GM18526 (cell line): ENCODE measurements around the gene ETFRF1.

Experiments used
- POLR2A ChIP-seq: IDR thresholded peaks from 3 replicates; pipeline ENCODE4 v1.6.1; 2011; ENCODE audit not compliant: insufficient read length; ENCODE audit errors: extremely low read depth

The ETFRF1 gene

GRCh38 chr12:25200703-25201102 lies 5.7 kb downstream of the ETFRF1 start:
- TF ChIP-seq POLR2A = no peak

DNA sequence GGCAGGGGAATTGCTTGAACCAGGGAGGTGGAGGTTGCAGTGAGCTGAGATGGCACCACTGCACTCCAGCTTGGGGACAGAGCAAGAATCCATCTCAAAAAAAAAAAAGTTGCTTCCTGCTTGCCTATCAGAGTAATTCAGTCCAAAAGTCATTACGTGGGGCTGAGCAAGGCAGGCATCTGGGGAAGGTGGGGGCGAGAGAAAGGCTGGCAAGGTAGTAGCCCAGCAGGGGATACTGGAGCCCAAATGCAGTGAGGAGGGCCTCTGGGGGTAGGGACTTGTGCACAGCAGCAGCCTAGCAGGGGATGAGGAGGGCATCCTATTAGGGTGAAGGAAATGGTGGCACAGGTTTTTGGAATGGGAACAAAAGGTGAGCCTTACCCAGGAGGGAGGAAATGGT lies 7.1 kb downstream of the ETFRF1 start:
- TF ChIP-seq POLR2A = no peak

GRCh38 chr12:25207411-25207810 lies 12.4 kb downstream of the ETFRF1 start:
- TF ChIP-seq POLR2A = no peak

GRCh38 chr12:25207846-25208245 lies 12.8 kb downstream of the ETFRF1 start:
- TF ChIP-seq POLR2A = no peak

GRCh38 chr12:25208554-25208953 lies 13.5 kb downstream of the ETFRF1 start:
- no peak for TF ChIP-seq POLR2A

GRCh38 chr12:25213338-25213737 lies 18.3 kb downstream of the ETFRF1 start:
- TF ChIP-seq POLR2A = no peak

- TF ChIP-seq POLR2A = no peak
Observed at GRCh38 chr12:25236190-25236589, 41.2 kb downstream of the ETFRF1 start.

- no peak for TF ChIP-seq POLR2A
Observed at GRCh38 chr12:25236626-25237025, 41.6 kb downstream of the ETFRF1 start.

- no peak for TF ChIP-seq POLR2A
Observed at GRCh38 chr12:25241167-25242020, 46.4 kb downstream of the ETFRF1 start.

DNA sequence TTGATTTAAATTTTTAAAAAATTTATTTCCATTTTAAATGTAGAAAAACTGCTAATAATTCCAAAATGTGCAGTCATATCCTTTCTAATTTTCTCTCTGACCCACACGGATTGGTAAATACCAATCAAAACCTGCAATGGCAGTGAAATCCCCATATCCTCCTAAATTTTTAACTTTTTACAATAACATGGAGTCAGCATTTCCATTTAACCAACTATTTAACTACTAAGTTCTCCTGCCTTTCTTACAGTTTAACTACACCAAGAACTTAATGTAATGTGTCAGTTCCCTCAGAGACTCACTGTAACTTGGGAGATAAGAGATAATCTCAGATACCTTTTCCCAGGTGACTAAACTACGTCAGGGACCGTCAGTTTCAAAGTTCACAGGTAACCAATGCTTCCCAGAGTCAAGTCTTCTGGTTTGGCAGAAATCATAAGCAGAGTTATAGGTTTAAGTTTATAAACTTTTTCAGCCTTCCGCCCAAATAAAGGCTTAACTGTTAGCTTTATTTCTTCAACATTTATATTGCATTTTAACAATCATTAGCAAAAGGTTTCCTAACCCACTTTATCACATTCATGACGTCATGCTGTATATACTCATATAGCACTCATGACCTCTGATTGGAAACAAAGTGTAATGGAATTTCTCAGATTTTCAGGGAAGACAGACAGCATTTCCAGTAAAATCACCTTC lies 48.1 kb downstream of the ETFRF1 start:
- no peak for TF ChIP-seq POLR2A

DNA sequence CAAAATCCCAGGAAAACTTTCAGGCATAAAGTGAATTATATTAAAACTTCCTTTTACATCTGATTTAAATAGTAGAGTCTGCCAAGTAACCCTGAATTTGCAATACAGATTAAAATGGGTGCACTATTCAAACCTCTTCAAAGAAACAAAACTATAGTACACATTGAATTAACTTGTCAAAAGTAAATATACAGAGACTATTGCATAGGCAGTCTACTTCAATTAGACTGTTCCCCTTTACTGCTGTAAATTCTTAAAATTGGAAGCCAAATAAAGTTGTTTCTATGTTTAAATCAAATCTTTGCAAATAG lies 48.6 kb downstream of the ETFRF1 start:
- no peak for TF ChIP-seq POLR2A

GRCh38 chr12:25245491-25245890 lies 50.5 kb downstream of the ETFRF1 start:
- no peak for TF ChIP-seq POLR2A

DNA sequence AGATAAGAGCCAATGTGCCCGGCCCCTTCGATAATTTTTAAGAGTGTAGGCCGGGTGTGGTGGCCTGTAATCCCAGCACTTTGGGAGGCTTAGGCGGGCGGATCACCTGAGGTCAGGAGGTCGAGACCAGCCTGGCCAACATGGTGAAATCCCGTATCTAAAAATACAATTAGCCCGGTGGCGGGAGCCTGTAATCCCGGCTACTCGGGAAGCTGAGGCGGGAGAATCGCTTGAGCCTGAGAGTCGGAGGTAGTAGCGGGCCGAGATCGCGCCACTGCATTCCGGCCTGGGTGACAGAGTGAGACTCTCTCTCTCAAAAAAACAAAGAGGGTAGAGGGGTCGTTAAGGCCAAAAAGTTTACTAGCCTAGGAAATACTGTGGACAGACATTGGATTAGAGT lies 53.1 kb downstream of the ETFRF1 start:
- no peak for TF ChIP-seq POLR2A

DNA sequence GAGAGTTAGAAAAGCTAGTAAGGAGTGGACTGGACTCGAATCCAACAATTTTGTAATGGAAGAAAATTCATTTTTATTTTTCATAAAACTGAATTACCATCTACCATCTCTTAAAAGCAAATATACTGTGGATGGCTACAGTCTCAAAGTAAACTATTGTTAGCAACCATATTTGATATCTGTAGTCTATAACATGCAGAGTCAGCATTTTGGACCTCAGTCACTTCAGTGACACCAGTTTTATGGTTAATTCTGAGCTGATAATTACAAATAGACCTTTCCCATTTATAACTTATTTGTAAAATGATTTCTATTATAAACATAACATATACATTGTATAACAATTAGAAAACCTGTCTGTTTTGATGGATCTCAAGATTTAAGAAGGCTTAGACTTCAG lies 53.7 kb downstream of the ETFRF1 start:
- TF ChIP-seq POLR2A = no peak

GRCh38 chr12:25249931-25250738 lies 55.1 kb downstream of the ETFRF1 start:
- TF ChIP-seq POLR2A = no peak
